ENCODE data around the gene RAVER2. TPM values are rescaled to one million over a fixed set of nuclear protein-coding genes. Genes with fewer than 3 reads are reported as not detected.

Gene RAVER2
- total and polyA plus RNA-seq, 2 experiments from 2014 or later: 10.8 to 24.0 TPM

- Histone ChIP-seq H3K36me3 (no peaks in the 10 kb centered on the region), H3K4me3 (no peak overlapping the region), H3K4me1 (ENCODE audit: low read depth) (no peaks in the 10 kb centered on the region), H3K9me3 (ENCODE audit: low read depth) (no peaks in the 10 kb centered on the region), H3K27me3 (no peaks in the 10 kb centered on the region), H3K27ac (no peak overlapping the region)
- DNase-seq (ENCODE audit: low read depth in 1 of 2, low spot score in 1 of 2): peak; percentile 80 to 86
- TF ChIP-seq, protein P1, sequence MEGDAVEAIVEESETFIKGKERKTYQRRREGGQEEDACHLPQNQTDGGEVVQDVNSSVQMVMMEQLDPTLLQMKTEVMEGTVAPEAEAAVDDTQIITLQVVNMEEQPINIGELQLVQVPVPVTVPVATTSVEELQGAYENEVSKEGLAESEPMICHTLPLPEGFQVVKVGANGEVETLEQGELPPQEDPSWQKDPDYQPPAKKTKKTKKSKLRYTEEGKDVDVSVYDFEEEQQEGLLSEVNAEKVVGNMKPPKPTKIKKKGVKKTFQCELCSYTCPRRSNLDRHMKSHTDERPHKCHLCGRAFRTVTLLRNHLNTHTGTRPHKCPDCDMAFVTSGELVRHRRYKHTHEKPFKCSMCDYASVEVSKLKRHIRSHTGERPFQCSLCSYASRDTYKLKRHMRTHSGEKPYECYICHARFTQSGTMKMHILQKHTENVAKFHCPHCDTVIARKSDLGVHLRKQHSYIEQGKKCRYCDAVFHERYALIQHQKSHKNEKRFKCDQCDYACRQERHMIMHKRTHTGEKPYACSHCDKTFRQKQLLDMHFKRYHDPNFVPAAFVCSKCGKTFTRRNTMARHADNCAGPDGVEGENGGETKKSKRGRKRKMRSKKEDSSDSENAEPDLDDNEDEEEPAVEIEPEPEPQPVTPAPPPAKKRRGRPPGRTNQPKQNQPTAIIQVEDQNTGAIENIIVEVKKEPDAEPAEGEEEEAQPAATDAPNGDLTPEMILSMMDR (IDR thresholded peaks at IDR 0.05; ENCODE audit: low read depth, low read length): peak; percentile 67
These were observed 79.0 kb downstream of the RAVER2 start for GRCh38 chr1:64823691-64824476.

GRCh38 chr1:64826991-64827390 lies 82.1 kb downstream of the RAVER2 start:
- no peaks in the 10 kb centered on the region for H3K36me3 ChIP-seq
- DNase-seq (ENCODE audit: low read depth in 1 of 2, low spot score in 1 of 2): no peak
- no peaks in the 10 kb centered on the region for H3K27me3 ChIP-seq
- no peak overlapping the region for H3K4me3 ChIP-seq
- TF ChIP-seq, protein P1 (IDR thresholded peaks at IDR 0.05; ENCODE audit: low read depth, low read length): no peak
- peaks cover 11% of the 10 kb centered on the region for H3K4me1 ChIP-seq (ENCODE audit: low read depth)
- H3K27ac ChIP-seq: no peak overlapping the region
- no peaks in the 10 kb centered on the region for H3K9me3 ChIP-seq (ENCODE audit: low read depth)

DNA sequence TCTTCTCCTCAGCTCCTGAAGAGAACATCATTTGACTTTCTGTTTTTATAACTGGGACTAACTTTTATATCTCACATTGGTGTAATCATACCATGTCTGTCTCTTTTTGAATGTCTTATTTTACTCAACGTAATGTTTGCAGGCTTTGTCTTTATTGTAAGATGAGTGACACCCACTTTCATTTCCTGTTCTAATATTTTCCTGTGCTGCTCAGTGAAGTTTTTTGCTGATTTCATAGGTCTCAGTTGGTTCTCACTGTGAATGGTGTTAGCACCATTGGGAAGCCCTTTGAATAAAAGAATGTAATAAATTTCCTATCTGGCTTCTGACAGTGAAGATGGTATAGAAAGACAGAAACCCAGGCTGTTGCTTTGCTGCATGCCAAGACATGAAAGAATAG lies 84.0 kb downstream of the RAVER2 start:
- Histone ChIP-seq H3K27me3 (no peaks in the 10 kb centered on the region), H3K36me3 (peaks cover 1% of the 10 kb centered on the region), H3K27ac (no peak overlapping the region), H3K4me3 (no peak overlapping the region), H3K9me3 (ENCODE audit: low read depth) (no peaks in the 10 kb centered on the region), H3K4me1 (ENCODE audit: low read depth) (peaks cover 11% of the 10 kb centered on the region)
- TF ChIP-seq, protein P1 (IDR thresholded peaks at IDR 0.05; ENCODE audit: low read depth, low read length): no peak
- DNase-seq (ENCODE audit: low read depth in 1 of 2, low spot score in 1 of 2): no peak

DNA sequence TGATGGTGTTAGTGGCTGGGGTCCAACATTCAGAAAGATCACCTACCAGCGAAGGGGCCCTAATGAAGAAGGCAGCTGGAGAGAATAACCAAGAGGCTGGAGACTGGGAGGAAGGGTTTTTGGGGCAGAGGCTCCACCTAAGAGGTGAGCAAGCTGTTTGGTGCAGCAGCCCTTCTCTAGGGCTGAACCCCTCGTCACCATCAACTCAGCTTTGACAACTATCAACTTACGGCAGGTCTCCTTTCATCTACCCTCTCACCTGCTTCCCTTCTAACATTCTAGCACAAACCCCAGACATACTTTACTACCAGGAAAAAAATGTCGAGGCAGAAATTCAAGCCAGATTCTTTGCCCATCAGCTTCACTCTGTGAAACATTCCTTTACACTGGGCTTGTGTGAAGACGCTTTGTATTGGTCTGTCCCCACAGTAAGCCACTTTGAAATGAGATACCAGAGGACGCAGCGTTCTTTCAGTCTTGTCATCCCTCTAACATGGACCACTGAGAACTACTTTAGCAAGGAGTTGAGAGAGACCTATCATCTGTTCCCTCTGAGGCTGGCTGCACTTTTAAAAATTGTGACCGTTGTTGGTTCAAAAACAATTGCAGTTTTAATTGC lies 84.6 kb downstream of the RAVER2 start:
- Histone ChIP-seq H3K9me3 (ENCODE audit: low read depth) (no peaks in the 10 kb centered on the region), H3K4me1 (ENCODE audit: low read depth) (peaks cover 11% of the 10 kb centered on the region), H3K4me3 (no peak overlapping the region), H3K36me3 (peaks cover 6% of the 10 kb centered on the region), H3K27me3 (no peaks in the 10 kb centered on the region), H3K27ac (peak overlapping the region; percentile 37)
- peak in 1 of 2 donors; percentile 80 for DNase-seq (ENCODE audit: low read depth in 1 of 2, low spot score in 1 of 2)
- TF ChIP-seq, protein P1 (IDR thresholded peaks at IDR 0.05; ENCODE audit: low read depth, low read length): no peak

- no peaks in the 10 kb centered on the region for H3K27me3 ChIP-seq
- H3K36me3 ChIP-seq: peaks cover 6% of the 10 kb centered on the region
- no peak for DNase-seq (ENCODE audit: low read depth in 1 of 2, low spot score in 1 of 2)
- no peak overlapping the region for H3K4me3 ChIP-seq
- peaks cover 11% of the 10 kb centered on the region for H3K4me1 ChIP-seq (ENCODE audit: low read depth)
- peak overlapping the region; percentile 37 for H3K27ac ChIP-seq
- TF ChIP-seq, protein P1 (IDR thresholded peaks at IDR 0.05; ENCODE audit: low read depth, low read length): no peak
- H3K9me3 ChIP-seq (ENCODE audit: low read depth): no peaks in the 10 kb centered on the region
These were observed 85.3 kb downstream of the RAVER2 start for GRCh38 chr1:64830030-64830651.

All from cardiac muscle cell (in vitro differentiated cells and primary cell).